HEK293 (cell line): Measurements from ENCODE around the gene MCCC2.
"Not testable (repeated sequence)": the region's sequence is repeated elsewhere in the genome, so short reads cannot be mapped to it uniquely, and the experiment has no call there.

ENCODE experiments used
- CTCF ChIA-PET: fragments of 350-600 bp; formaldehyde crosslinking; extraction: SDS; loops from one replicate; lab custom pipeline; 2021; ENCODE audit warnings: antibody characterized with exemption; lab: Yijun Ruan, JAX
- POLR2A ChIA-PET: fragments of 300-600 bp; formaldehyde crosslinking; extraction: SDS; loops from one replicate; lab custom pipeline; 2020; ENCODE audit warnings: antibody characterized with exemption, inconsistent platforms; lab: Yijun Ruan, JAX
- H3K27ac ChIP-seq: fragments of 200-500 bp; sonication (Bioruptor generic); 2 replicates; pipeline ENCODE4 v1.5.1; 2014; ENCODE audit warnings: low read depth, low read length, control low read depth, inconsistent platforms; ENCODE audit errors: extremely low read depth
- H3K36me3 ChIP-seq, 2 experiments: fragments of 200-500 bp in 1 of 2; sonication (Bioruptor generic) in 1 of 2; 1 replicate in 1 of 2; 2 replicates in 1 of 2; pipeline ENCODE4 v1.5.1; 2014 to 2017; ENCODE audit warnings: inconsistent platforms in 2 of 2, low read length in 2 of 2; ENCODE audit not compliant: control insufficient read depth in 2 of 2, insufficient read depth in 1 of 2
- H3K4me1 ChIP-seq: fragments of 200-500 bp; sonication (Bioruptor generic); 2 replicates; pipeline ENCODE4 v1.5.1; 2014; ENCODE audit warnings: mild to moderate bottlenecking, low read length, inconsistent platforms; ENCODE audit not compliant: control insufficient read depth, insufficient read depth
- H3K4me3 ChIP-seq: 2 replicates; pipeline ENCODE4 v1.5.1; 2011; ENCODE audit warnings: low read depth, mild to moderate bottlenecking, control low read depth, low read length, moderate library complexity
- H3K9me3 ChIP-seq: fragments of 200-500 bp; sonication (Bioruptor generic); 2 replicates; pipeline ENCODE4 v1.5.1; 2014; ENCODE audit warnings: low read depth, low read length, inconsistent platforms; ENCODE audit not compliant: control insufficient read depth, insufficient read depth
- ATF2 ChIP-seq: fragments of 450-650 bp; formaldehyde crosslinking; IDR thresholded peaks from 2 replicates; pipeline ENCODE4 v1.5.1; 2016; ENCODE audit warnings: missing biosample characterization, missing genetic modification characterization, low read depth
- BCL11B ChIP-seq: fragments of 450-650 bp; formaldehyde crosslinking; IDR thresholded peaks from 2 replicates; pipeline ENCODE4 v1.5.1; 2016; ENCODE audit warnings: low read depth, missing biosample characterization, missing genetic modification characterization
- GLI2 ChIP-seq: fragments of 450-650 bp; formaldehyde crosslinking; IDR thresholded peaks from 2 replicates; pipeline ENCODE4; 2017; ENCODE audit warnings: missing biosample characterization, missing genetic modification characterization, low read depth, borderline replicate concordance
- IKZF3 ChIP-seq: fragments of 450-650 bp; IDR thresholded peaks from 2 replicates; pipeline ENCODE4 v1.5.0; 2018; ENCODE audit warnings: missing biosample characterization, mild to moderate bottlenecking, missing genetic modification characterization, moderate library complexity
- KLF10 ChIP-seq: fragments of 450-650 bp; IDR thresholded peaks from 2 replicates; pipeline ENCODE4 v1.5.1; 2018; ENCODE audit warnings: missing biosample characterization, mild to moderate bottlenecking, missing genetic modification characterization
- KLF9 ChIP-seq: fragments of 450-650 bp; formaldehyde crosslinking; IDR thresholded peaks from 2 replicates; pipeline ENCODE4 v1.5.1; 2016; ENCODE audit warnings: missing biosample characterization, missing genetic modification characterization, low read depth
- PATZ1 ChIP-seq: fragments of 450-650 bp; formaldehyde crosslinking; IDR thresholded peaks from 2 replicates; pipeline ENCODE4 v1.5.1; 2016; ENCODE audit warnings: missing biosample characterization, missing genetic modification characterization
- SP7 ChIP-seq: fragments of 450-650 bp; formaldehyde crosslinking; IDR thresholded peaks from 2 replicates; pipeline ENCODE4 v1.5.1; 2016; ENCODE audit warnings: missing biosample characterization, missing genetic modification characterization
- ZNF133 ChIP-seq: fragments of 450-650 bp; formaldehyde crosslinking; IDR thresholded peaks from 2 replicates; pipeline ENCODE4 v1.5.1; 2016; ENCODE audit warnings: missing biosample characterization, missing genetic modification characterization
- ZNF221 ChIP-seq: fragments of 450-650 bp; formaldehyde crosslinking; IDR thresholded peaks from 2 replicates; pipeline ENCODE4 v1.5.1; 2017; ENCODE audit warnings: missing biosample characterization, missing genetic modification characterization, borderline replicate concordance
- ZNF223 ChIP-seq: fragments of 450-650 bp; formaldehyde crosslinking; IDR thresholded peaks from 2 replicates; pipeline ENCODE4 v1.5.1; 2016; ENCODE audit warnings: missing biosample characterization, missing genetic modification characterization
- ZNF335 ChIP-seq: fragments of 450-650 bp; formaldehyde crosslinking; conservative IDR thresholded peaks from 2 replicates; pipeline ENCODE4 v1.5.1; 2016; ENCODE audit warnings: missing biosample characterization, missing genetic modification characterization
- ZNF426 ChIP-seq: fragments of 450-650 bp; formaldehyde crosslinking; IDR thresholded peaks from 2 replicates; pipeline ENCODE4 v1.5.1; 2017; ENCODE audit warnings: missing biosample characterization, missing genetic modification characterization, mild to moderate bottlenecking, inconsistent platforms, moderate library complexity
- ZNF473 ChIP-seq: fragments of 450-650 bp; formaldehyde crosslinking; IDR thresholded peaks from 2 replicates; pipeline ENCODE4 v1.5.1; 2017; ENCODE audit warnings: missing biosample characterization, missing genetic modification characterization
- ZNF529 ChIP-seq: fragments of 450-650 bp; formaldehyde crosslinking; IDR thresholded peaks from 2 replicates; pipeline ENCODE4 v1.5.1; 2017; ENCODE audit warnings: missing genetic modification characterization, missing biosample characterization; ENCODE audit not compliant: insufficient replicate concordance
- ZNF549 ChIP-seq: fragments of 450-650 bp; IDR thresholded peaks from 2 replicates; pipeline ENCODE4 v1.5.1; 2018; ENCODE audit warnings: missing biosample characterization, missing genetic modification characterization, mild to moderate bottlenecking, inconsistent platforms, moderate library complexity
- ZNF558 ChIP-seq: fragments of 450-650 bp; formaldehyde crosslinking; IDR thresholded peaks from 2 replicates; pipeline ENCODE4 v1.5.1; 2016; ENCODE audit warnings: missing biosample characterization, missing genetic modification characterization
- ZNF768 ChIP-seq: fragments of 450-650 bp; formaldehyde crosslinking; IDR thresholded peaks from 2 replicates; pipeline ENCODE4 v1.5.1; 2018; ENCODE audit warnings: missing biosample characterization, mild to moderate bottlenecking, missing genetic modification characterization

The MCCC2 gene

GRCh38 chr5:71663191-71663969, 76.2 kb downstream of the MCCC2 start:
- Histone ChIP-seq H3K4me3 (no peak overlapping the region), H3K27ac (no peak overlapping the region), H3K9me3 (no peaks in the 10 kb centered on the region), H3K36me3 (peaks cover 0 to under 1% of the 10 kb centered on the region in 2 experiments; a peak in 1 of 3 replicates), H3K4me1 (no peaks in the 10 kb centered on the region)
- CTCF ChIA-PET: no interaction called here
- TF ChIP-seq ZNF473 (tag by site-specific recombination) (no peak), BCL11B (no peak), ZNF223 (tag by site-specific recombination) (no peak), KLF10 (no peak), ZNF768 (tag by site-specific recombination) (no peak), ZNF335 (tag by site-specific recombination) (no peak), ATF2 (no peak), KLF9 (tag by site-specific recombination) (no peak), SP7 (no peak), GLI2 (tag by site-specific recombination) (no peak), ZNF426 (no peak), ZNF558 (tag by site-specific recombination) (no peak), IKZF3 (tag by site-specific recombination) (no peak), ZNF133 (tag by site-specific recombination) (no peak), ZNF529 (tag by site-specific recombination) (no peak), PATZ1 (tag by site-specific recombination) (no peak)
- POLR2A ChIA-PET: no interaction called here

- H3K4me1 ChIP-seq, POLR2A ChIA-PET, H3K36me3 ChIP-seq, H3K9me3 ChIP-seq, H3K27ac ChIP-seq, H3K4me3 ChIP-seq: not testable (repeated sequence)
- CTCF ChIA-PET: interaction anchor here (1.1 kb wide), 1 partner anchor 93 kb away, joined by 4 read pairs; no protein-coding TSS in a partner anchor
Observed at GRCh38 chr5:71664615-71665014, 77.5 kb downstream of the MCCC2 start.

- H3K4me1 ChIP-seq: no peaks in the 10 kb centered on the region
- POLR2A ChIA-PET: no interaction called here
- no peaks in the 10 kb centered on the region for H3K9me3 ChIP-seq
- H3K36me3 ChIP-seq: no peaks in the 10 kb centered on the region
- H3K4me3 ChIP-seq: no peak overlapping the region
- no peak overlapping the region for H3K27ac ChIP-seq
- no peak for TF ChIP-seq ZNF549 (tag by site-specific recombination)
- TF ChIP-seq ZNF221 (tag by site-specific recombination): no peak
- TF ChIP-seq, all 188 proteins: peak for 0
- CTCF ChIA-PET: no interaction called here
Observed at GRCh38 chr5:71666321-71666720, 79.2 kb downstream of the MCCC2 start.
